MCF 10A (cell line): ENCODE results near the gene SLC5A3. TPM values are rescaled to one million over a fixed set of nuclear protein-coding genes. Genes with fewer than 3 reads are reported as not detected.

Experiments used
- BruUV-seq: library from RNA; stranded (reverse); fragments of 400-500 nt; replicated peaks from 2 replicates; lab custom pipeline; 2021; lab: Mats Ljungman, UMichigan
- CTCF ChIA-PET: fragments of 300-600 bp; sonication (Branson Sonifier 250); formaldehyde crosslinking; extraction: SDS; loops from one replicate; lab custom pipeline; 2021; ENCODE audit warnings: antibody characterized with exemption, inconsistent platforms; lab: Yijun Ruan, JAX
- POLR2A ChIA-PET: fragments of 300-600, 350-650 bp; sonication (Branson Sonifier 250); formaldehyde crosslinking; extraction: SDS; loops from one replicate; lab custom pipeline; 2020; ENCODE audit warnings: antibody characterized with exemption, inconsistent platforms; lab: Yijun Ruan, JAX
- DNase-seq: peaks from one replicate; pipeline ENCODE4 v3.0.0-alpha.2; 2018; ENCODE audit not compliant: unreplicated experiment
- H3K27ac Mint-ChIP-seq: one replicate; pipeline ENCODE4 v1.8.0; 2022; ENCODE audit warnings: mild to moderate bottlenecking, low read depth, mixed read lengths; ENCODE audit not compliant: unreplicated experiment
- H3K27me3 Mint-ChIP-seq: one replicate; pipeline ENCODE4 v1.8.0; 2022; ENCODE audit warnings: mixed read lengths; ENCODE audit not compliant: insufficient read depth, unreplicated experiment
- H3K36me3 Mint-ChIP-seq: one replicate; pipeline ENCODE4 v1.8.0; 2022; ENCODE audit warnings: mild to moderate bottlenecking, moderate library complexity, mixed read lengths; ENCODE audit not compliant: insufficient read depth, unreplicated experiment
- H3K4me1 Mint-ChIP-seq: one replicate; pipeline ENCODE4 v1.8.0; 2022; ENCODE audit warnings: mixed read lengths; ENCODE audit not compliant: insufficient read depth, unreplicated experiment
- H3K4me3 Mint-ChIP-seq: one replicate; pipeline ENCODE4 v1.8.0; 2022; ENCODE audit warnings: mild to moderate bottlenecking, moderate library complexity, mixed read lengths; ENCODE audit not compliant: unreplicated experiment
- H3K9me3 Mint-ChIP-seq: one replicate; pipeline ENCODE4 v1.8.0; 2022; ENCODE audit warnings: mixed read lengths; ENCODE audit not compliant: unreplicated experiment
- intact Hi-C: fragments of 100-400 bp; cut with micrococcal nuclease; formaldehyde crosslinking; loops from 2 replicates; pipeline ENCODE4 v1.14.1; 2022
- total RNA-seq: library from RNA; stranded (reverse); gene quantifications from 2 replicates; pipeline ENCODE4 v1.2.3, GENCODE V29; 2022
- TF ChIP-seq, protein P1 (sequence below): fragments of 200-600 bp; IDR thresholded peaks from one replicate; pipeline ENCODE4 v1.8.0; 2022; ENCODE audit warnings: antibody characterized with exemption, mild to moderate bottlenecking; ENCODE audit not compliant: unreplicated experiment

Gene SLC5A3
- total RNA-seq, 1 experiment from 2014 or later, result 8.5 TPM

DNA sequence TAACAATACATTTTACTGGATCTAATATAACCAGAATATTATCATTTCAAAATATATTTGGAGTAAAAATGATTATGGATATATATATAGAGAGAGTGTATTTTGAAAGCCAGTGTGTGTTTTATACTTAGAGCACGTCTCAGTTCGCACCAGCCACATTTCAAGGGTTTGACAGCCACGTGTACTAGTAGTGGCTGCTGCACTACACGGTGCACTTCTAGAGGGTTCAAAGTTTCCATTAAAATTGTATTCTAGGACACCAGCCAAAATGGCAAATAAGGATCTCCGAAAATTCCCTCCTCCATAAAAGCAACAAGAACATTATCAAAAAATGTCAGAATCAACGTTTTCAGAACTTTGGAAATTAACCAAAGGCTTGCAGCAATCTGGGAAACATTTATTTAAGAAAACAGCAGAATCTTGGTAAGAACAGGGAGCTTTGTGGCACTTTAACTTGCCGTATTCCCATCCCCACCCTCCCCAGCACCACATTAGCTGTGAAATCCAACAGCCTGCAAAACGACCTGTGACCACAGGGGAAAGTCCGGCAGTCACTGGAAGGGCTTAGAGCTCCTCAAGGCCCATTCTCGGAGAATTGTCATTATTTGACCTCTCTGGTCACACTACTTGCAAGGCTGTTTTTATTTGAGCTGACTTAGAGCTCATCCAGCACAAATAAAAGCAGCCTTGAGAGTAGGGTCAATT, 33.5 kb upstream of the SLC5A3 start:
- no TSS peak for BruUV-seq
- no peak for DNase-seq
- H3K27me3 Mint-ChIP-seq, result no peaks in the 10 kb centered on the region
- peaks cover 6% of the 10 kb centered on the region for H3K9me3 Mint-ChIP-seq
- H3K4me3 Mint-ChIP-seq, result no peak overlapping the region
- TF ChIP-seq, protein P1, sequence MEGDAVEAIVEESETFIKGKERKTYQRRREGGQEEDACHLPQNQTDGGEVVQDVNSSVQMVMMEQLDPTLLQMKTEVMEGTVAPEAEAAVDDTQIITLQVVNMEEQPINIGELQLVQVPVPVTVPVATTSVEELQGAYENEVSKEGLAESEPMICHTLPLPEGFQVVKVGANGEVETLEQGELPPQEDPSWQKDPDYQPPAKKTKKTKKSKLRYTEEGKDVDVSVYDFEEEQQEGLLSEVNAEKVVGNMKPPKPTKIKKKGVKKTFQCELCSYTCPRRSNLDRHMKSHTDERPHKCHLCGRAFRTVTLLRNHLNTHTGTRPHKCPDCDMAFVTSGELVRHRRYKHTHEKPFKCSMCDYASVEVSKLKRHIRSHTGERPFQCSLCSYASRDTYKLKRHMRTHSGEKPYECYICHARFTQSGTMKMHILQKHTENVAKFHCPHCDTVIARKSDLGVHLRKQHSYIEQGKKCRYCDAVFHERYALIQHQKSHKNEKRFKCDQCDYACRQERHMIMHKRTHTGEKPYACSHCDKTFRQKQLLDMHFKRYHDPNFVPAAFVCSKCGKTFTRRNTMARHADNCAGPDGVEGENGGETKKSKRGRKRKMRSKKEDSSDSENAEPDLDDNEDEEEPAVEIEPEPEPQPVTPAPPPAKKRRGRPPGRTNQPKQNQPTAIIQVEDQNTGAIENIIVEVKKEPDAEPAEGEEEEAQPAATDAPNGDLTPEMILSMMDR, result no peak
- ChIA-PET POLR2A (interaction anchor here (0.9 kb wide), 1 partner anchor 11 kb away, joined by 3 read pairs; no protein-coding TSS in a partner anchor), CTCF (interaction anchor here (0.5 to 0.9 kb wide), 2 partner anchors 44 to 72 kb away, joined by 4 to 5 read pairs; no protein-coding TSS in a partner anchor)
- intact Hi-C loops, result no loop called here
- H3K4me1 Mint-ChIP-seq, result peaks cover 31% of the 10 kb centered on the region
- peaks cover 5% of the 10 kb centered on the region for H3K36me3 Mint-ChIP-seq
- no peak overlapping the region for H3K27ac Mint-ChIP-seq

DNA sequence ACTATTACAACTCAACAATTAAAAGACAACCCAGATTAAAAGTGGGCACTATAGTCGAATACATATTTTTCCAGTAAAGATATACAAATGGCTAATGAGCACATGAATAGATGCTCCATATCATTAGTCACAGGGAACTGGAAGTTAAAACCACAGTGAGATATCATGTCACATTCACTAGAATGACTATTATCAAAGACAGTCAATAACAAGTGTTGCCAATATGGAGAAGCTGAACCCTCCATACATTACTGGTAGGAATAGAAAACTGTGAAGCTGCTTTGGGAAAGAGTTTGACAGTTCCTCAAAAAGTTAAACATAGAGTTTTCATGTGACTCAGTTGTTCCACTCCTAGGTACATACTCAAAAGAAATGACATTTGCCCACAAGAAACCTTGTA, 30.6 kb upstream of the SLC5A3 start:
- POLR2A ChIA-PET, result interaction anchor here (0.7 kb wide), 1 partner anchor 594 kb away, joined by 3 read pairs; no protein-coding TSS in a partner anchor
- no peak overlapping the region for H3K27ac Mint-ChIP-seq
- CTCF ChIA-PET, result no interaction called here
- H3K36me3 Mint-ChIP-seq, result peaks cover 4% of the 10 kb centered on the region
- TF ChIP-seq, protein P1, result no peak
- H3K4me3 Mint-ChIP-seq, result no peak overlapping the region
- no peaks in the 10 kb centered on the region for H3K27me3 Mint-ChIP-seq
- H3K4me1 Mint-ChIP-seq, result peaks cover 6% of the 10 kb centered on the region
- intact Hi-C loops, result no loop called here
- no TSS peak for BruUV-seq
- peaks cover 8% of the 10 kb centered on the region for H3K9me3 Mint-ChIP-seq
- DNase-seq, result no peak

DNA sequence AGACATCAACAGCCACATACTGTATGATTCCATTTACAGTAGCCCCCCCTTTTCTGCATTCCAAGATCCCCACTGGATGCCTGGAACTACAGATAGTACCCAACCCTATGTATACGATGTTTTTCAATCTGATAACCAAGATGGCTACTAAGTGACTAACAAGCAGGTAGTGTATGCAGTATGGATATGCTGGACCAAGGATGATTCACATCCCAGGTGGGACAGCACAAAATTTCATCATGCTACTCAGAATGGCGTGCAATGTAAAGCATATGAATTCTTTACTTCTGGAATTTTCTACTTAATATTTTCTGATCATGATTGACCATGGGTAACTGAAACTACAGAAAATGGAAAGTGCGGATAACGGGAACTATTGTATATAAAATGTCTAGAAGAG, 30.0 kb upstream of the SLC5A3 start:
- no peaks in the 10 kb centered on the region for H3K27me3 Mint-ChIP-seq
- H3K9me3 Mint-ChIP-seq, result peaks cover 8% of the 10 kb centered on the region
- TF ChIP-seq, protein P1, result no peak
- no peaks in the 10 kb centered on the region for H3K36me3 Mint-ChIP-seq
- H3K4me3 Mint-ChIP-seq, result no peak overlapping the region
- BruUV-seq, result no TSS peak
- POLR2A ChIA-PET, result interaction anchor here (0.7 kb wide), 1 partner anchor 593 kb away, joined by 3 read pairs; no protein-coding TSS in a partner anchor
- CTCF ChIA-PET, result no interaction called here
- intact Hi-C loops, result no loop called here
- no peak overlapping the region for H3K27ac Mint-ChIP-seq
- no peaks in the 10 kb centered on the region for H3K4me1 Mint-ChIP-seq
- DNase-seq, result peak; percentile 14

GRCh38 chr21:34046917-34047316, 26.5 kb upstream of the SLC5A3 start:
- Mint-ChIP-seq H3K27ac (no peak overlapping the region), H3K9me3 (peaks cover 8% of the 10 kb centered on the region), H3K4me1 (no peaks in the 10 kb centered on the region), H3K4me3 (no peak overlapping the region), H3K27me3 (no peaks in the 10 kb centered on the region), H3K36me3 (no peaks in the 10 kb centered on the region)
- intact Hi-C loops, result no loop called here
- POLR2A ChIA-PET, result no interaction called here
- DNase-seq, result no peak
- TF ChIP-seq, protein P1, result no peak
- CTCF ChIA-PET, result interaction anchor here (0.8 kb wide), 1 partner anchor 304 kb away, joined by 4 read pairs; no protein-coding TSS in a partner anchor
- BruUV-seq, result no TSS peak
